Neural progenitor cell (in vitro differentiated cells): Measurements from ENCODE around the gene ADAMTS4. TPM values are rescaled to one million over a fixed set of nuclear protein-coding genes. Genes with fewer than 3 reads are reported as not detected.
A peak's percentile ranks its signal among the peaks of the same experiment; 100 is the strongest.

Source experiments
- DNase-seq: peaks from one replicate; pipeline ENCODE4 v3.0.0-alpha.2; 2016; ENCODE audit warnings: low spot score
- H2AFZ ChIP-seq: fragments of 200-600 bp; sonication (generic); replicated peaks from 2 replicates; pipeline ENCODE4 v1.6.1; 2016; ENCODE audit warnings: antibody characterized with exemption
- H3F3A ChIP-seq: fragments of 200-600 bp; sonication (generic); 2 replicates; pipeline ENCODE4 v1.6.1; 2016; ENCODE audit warnings: antibody characterized with exemption, low read depth
- H3K27ac ChIP-seq: fragments of 200-600 bp; sonication (generic); 2 replicates; pipeline ENCODE4 v1.5.1; 2016; ENCODE audit warnings: mild to moderate bottlenecking
- H3K27me3 ChIP-seq: fragments of 200-600 bp; sonication (generic); 2 replicates; pipeline ENCODE4 v1.6.1; 2016; ENCODE audit warnings: mild to moderate bottlenecking, moderate library complexity
- H3K36me3 ChIP-seq: fragments of 200-600 bp; sonication (generic); 2 replicates; pipeline ENCODE4 v1.5.1; 2016
- H3K4me1 ChIP-seq: fragments of 200-600 bp; sonication (generic); 2 replicates; pipeline ENCODE4 v1.6.1; 2016; ENCODE audit warnings: mixed run types
- H3K4me2 ChIP-seq: fragments of 200-600 bp; sonication (generic); 2 replicates; pipeline ENCODE4 v1.6.1; 2016
- H3K4me3 ChIP-seq: fragments of 200-600 bp; sonication (generic); 2 replicates; pipeline ENCODE4 v1.5.1; 2016
- H3K79me2 ChIP-seq: fragments of 200-600 bp; sonication (generic); 2 replicates; pipeline ENCODE4 v1.6.1; 2016; ENCODE audit warnings: low read depth
- H3K9ac ChIP-seq: fragments of 200-600 bp; sonication (generic); 2 replicates; pipeline ENCODE4 v1.6.1; 2016
- H3K9me3 ChIP-seq: fragments of 200-600 bp; sonication (generic); 2 replicates; pipeline ENCODE4 v1.5.1; 2016; ENCODE audit warnings: low read depth
- H4K20me1 ChIP-seq: fragments of 200-600 bp; sonication (generic); 2 replicates; pipeline ENCODE4 v1.6.1; 2016; ENCODE audit warnings: low read depth
- H3K27ac Mint-ChIP-seq: 3 replicates; pipeline ENCODE4 v1.8.0; 2021; ENCODE audit warnings: mixed read lengths
- H3K27me3 Mint-ChIP-seq: 2 replicates; pipeline ENCODE4 v1.8.0; 2022; ENCODE audit warnings: low read depth, mild to moderate bottlenecking, inconsistent platforms, moderate library complexity, mixed read lengths; ENCODE audit not compliant: insufficient read depth
- H3K36me3 Mint-ChIP-seq: 3 replicates; pipeline ENCODE4 v1.8.0; 2021; ENCODE audit warnings: mixed read lengths
- H3K4me1 Mint-ChIP-seq: 3 replicates; pipeline ENCODE4 v1.8.0; 2021; ENCODE audit warnings: mixed read lengths
- H3K4me3 Mint-ChIP-seq: 3 replicates; pipeline ENCODE4 v1.8.0; 2021; ENCODE audit warnings: mild to moderate bottlenecking, moderate library complexity, mixed read lengths
- H3K9me3 Mint-ChIP-seq: 3 replicates; pipeline ENCODE4 v1.8.0; 2020; ENCODE audit warnings: mixed read lengths
- EZH2 ChIP-seq: fragments of 200-600 bp; sonication (generic); IDR thresholded peaks from 2 replicates; pipeline ENCODE4 v1.6.1; 2017; ENCODE audit warnings: antibody characterized with exemption, mild to moderate bottlenecking, moderate library complexity
- EZH2phosphoT487 ChIP-seq: fragments of 200-600 bp; sonication (generic); IDR thresholded peaks from 2 replicates; pipeline ENCODE4 v1.6.1; 2017; ENCODE audit warnings: antibody characterized with exemption
- total RNA-seq: library from RNA; depleted of rRNA; stranded (reverse); fragments of >200 nt; gene quantifications from 2 replicates; pipeline ENCODE4 v1.2.3, GENCODE V29; 2015; ENCODE audit warnings: low replicate concordance
- TF ChIP-seq, protein P1 (sequence below): fragments of 200-600 bp; sonication (generic); IDR thresholded peaks from 2 replicates; pipeline ENCODE4 v1.5.1; 2017; ENCODE audit warnings: antibody characterized with exemption, mild to moderate bottlenecking

ADAMTS4 gene
- total RNA-seq, 1 donor from 2014 or later: 1.3 TPM

DNA sequence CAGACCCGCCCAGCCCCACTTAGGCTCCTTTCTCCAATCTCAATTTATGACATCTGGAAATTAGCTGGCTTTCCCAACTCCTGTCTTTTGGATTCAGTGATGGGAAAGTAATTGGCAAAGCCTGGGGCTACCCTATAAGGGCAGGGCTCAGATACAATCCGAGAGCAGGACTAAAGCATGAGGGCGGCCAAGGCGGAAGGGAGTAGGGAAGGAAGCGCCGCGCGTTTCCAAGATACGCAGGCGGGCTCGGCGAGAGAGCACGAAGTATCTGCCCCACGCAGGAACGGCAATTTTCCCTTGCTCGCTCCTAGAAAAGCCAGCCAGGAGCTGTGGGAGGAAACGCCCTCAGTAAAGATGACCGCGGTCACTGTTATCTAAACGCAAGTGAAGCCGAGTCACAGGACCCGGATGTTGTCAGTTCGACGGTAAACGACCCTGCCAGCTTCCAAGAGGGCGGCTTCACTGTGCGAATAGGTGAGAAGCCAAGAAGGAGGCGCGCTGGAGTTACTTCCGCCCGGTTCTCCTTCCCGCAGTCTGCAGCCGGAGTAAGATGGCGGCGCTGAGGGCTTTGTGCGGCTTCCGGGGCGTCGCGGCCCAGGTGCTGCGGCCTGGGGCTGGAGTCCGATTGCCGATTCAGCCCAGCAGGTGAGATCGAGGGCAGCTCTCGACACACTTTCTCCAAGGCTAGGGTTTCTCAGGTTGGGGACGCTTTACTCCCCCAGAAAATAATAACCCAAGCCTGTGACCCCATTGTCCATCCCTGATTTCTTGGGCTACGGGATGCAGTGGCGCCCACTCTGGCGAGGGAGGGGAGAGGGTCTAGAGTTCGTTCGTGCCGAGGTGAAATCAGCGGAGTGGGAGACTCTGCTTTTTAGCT lies 3.2 kb upstream of the ADAMTS4 start, which contains the start of gene NDUFS2:
Gene NDUFS2, plus strand, starts transcription at position 532 of the 877 bp plus-strand sequence. Its CDS starts 19 bp downstream, at position 551.
- H3K9me3 ChIP-seq: no peaks in the 10 kb centered on the region
- H3K27me3 ChIP-seq: no peaks in the 10 kb centered on the region
- TF ChIP-seq EZH2phosphoT487: no peak
- TF ChIP-seq, protein P1, sequence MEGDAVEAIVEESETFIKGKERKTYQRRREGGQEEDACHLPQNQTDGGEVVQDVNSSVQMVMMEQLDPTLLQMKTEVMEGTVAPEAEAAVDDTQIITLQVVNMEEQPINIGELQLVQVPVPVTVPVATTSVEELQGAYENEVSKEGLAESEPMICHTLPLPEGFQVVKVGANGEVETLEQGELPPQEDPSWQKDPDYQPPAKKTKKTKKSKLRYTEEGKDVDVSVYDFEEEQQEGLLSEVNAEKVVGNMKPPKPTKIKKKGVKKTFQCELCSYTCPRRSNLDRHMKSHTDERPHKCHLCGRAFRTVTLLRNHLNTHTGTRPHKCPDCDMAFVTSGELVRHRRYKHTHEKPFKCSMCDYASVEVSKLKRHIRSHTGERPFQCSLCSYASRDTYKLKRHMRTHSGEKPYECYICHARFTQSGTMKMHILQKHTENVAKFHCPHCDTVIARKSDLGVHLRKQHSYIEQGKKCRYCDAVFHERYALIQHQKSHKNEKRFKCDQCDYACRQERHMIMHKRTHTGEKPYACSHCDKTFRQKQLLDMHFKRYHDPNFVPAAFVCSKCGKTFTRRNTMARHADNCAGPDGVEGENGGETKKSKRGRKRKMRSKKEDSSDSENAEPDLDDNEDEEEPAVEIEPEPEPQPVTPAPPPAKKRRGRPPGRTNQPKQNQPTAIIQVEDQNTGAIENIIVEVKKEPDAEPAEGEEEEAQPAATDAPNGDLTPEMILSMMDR: peak; percentile 63
- peaks cover 10% of the 10 kb centered on the region for H3K36me3 ChIP-seq
- Mint-ChIP-seq H3K9me3 (no peaks in the 10 kb centered on the region), H3K27ac (peak within 1 kb of the TSS; percentile 98), H3K4me3 (peak within 1 kb of the TSS; percentile 94), H3K27me3 (no peaks in the 10 kb centered on the region), H3K4me1 (peaks cover 67% of the 10 kb centered on the region), H3K36me3 (peaks cover 16% of the 10 kb centered on the region)
- no peaks in the 10 kb centered on the region for H4K20me1 ChIP-seq
- H3K27ac ChIP-seq: peak within 1 kb of the TSS; percentile 76
- H3F3A ChIP-seq: peaks cover 46% of the 10 kb centered on the region
- H3K9ac ChIP-seq: peak within 1 kb of the TSS; percentile 87
- peaks cover 56% of the 10 kb centered on the region for H3K4me1 ChIP-seq
- peak; percentile 99 for DNase-seq
- peak within 1 kb of the TSS; percentile 88 for H2AFZ ChIP-seq
- H3K4me2 ChIP-seq: peak within 1 kb of the TSS; percentile 79
- peaks cover 29% of the 10 kb centered on the region for H3K79me2 ChIP-seq
- peak within 1 kb of the TSS; percentile 75 for H3K4me3 ChIP-seq

DNA sequence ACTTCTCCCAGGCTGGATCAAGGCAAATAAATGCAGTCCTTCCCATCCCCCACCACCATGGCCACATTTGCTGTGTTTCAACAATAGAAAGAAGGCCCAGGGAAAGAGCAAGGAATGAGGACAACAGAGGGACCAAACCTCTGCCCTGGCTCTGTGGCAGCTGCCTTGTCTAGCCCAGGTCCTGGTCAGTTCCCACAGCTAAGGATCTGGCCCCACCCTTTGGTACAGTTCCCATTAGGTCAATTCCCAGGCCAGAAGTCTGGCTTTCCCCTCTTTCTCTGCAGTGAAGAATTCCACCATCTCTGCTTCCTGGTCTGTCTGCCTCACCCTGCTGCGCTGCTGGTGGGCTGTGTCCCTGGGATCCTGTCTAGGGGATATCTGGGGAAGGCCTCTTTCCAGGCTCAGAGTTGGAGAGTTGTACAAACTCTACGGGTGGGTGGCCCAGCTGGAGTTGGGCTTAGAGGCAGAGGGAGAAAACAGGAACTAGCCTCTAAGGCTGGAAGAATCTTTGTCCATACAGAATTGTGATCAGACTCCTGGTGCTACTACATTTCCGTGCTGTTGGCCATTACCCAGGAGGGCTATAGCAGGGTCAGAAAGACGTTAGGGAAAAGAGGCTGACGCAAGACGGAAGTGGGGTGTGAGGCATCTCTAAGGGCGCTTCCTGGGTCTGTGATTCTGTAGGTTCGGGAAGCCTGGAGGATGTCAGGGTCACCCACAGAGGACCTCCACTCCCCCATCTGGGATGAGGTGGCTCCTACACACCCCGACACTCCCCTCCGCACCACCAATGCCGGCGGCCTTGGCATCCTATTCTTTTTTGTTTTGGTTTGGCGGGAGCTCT lies 2.4 kb upstream of the ADAMTS4 start:
- peaks cover 29% of the 10 kb centered on the region for H3K79me2 ChIP-seq
- peaks cover 10% of the 10 kb centered on the region for H3K36me3 ChIP-seq
- no peak for DNase-seq
- H3K4me1 ChIP-seq: peaks cover 65% of the 10 kb centered on the region
- no peaks in the 10 kb centered on the region for H3K9me3 ChIP-seq
- peaks cover under 1% of the 10 kb centered on the region for H3K27me3 Mint-ChIP-seq
- peaks cover 13% of the 10 kb centered on the region for H3K36me3 Mint-ChIP-seq
- no peaks in the 10 kb centered on the region for H3K9me3 Mint-ChIP-seq
- no peaks in the 10 kb centered on the region for H4K20me1 ChIP-seq
- H3K4me3 ChIP-seq: peak overlapping the region; percentile 75
- peak overlapping the region; percentile 88 for H2AFZ ChIP-seq
- TF ChIP-seq EZH2phosphoT487: no peak
- TF ChIP-seq EZH2: no peak
- TF ChIP-seq, protein P1: no peak
- H3F3A ChIP-seq: peaks cover 46% of the 10 kb centered on the region
- H3K27me3 ChIP-seq: no peaks in the 10 kb centered on the region
- peak overlapping the region; percentile 94 for H3K4me3 Mint-ChIP-seq
- H3K27ac ChIP-seq: peak overlapping the region; percentile 76
- H3K4me2 ChIP-seq: peak overlapping the region; percentile 75
- H3K4me1 Mint-ChIP-seq: peaks cover 73% of the 10 kb centered on the region
- peak overlapping the region; percentile 98 for H3K27ac Mint-ChIP-seq
- H3K9ac ChIP-seq: peak overlapping the region; percentile 25

DNA sequence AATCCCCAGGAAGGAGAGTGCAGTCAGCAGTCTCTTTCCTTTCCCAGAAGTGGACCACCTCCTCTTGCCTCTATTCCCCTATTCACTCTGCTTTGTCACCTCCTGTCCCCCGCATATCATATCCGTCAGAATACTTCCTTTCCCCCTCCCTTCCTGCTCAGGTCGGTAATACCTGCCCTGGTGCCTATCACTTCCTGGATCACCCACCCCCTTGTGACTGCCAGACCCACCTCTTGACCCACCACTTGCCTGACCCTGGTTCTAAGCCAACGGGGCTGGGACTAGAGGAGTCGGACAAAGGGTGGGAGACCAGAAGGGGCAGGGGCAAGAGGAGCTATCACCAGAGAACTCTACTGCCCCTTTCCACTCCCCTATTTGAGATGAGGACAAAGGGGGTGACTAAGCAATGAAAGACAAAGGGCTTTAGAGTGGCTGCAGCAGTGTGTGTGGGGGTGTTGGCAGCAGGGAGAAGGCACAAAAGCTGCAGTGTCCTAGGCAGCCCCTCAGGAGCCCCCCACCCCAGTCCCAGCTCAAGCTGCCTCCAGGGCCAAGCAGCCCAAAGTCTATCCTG lies 1.7 kb upstream of the ADAMTS4 start:
- Histone ChIP-seq H3K36me3 (peaks cover 10% of the 10 kb centered on the region), H3K27me3 (no peaks in the 10 kb centered on the region), H3K9me3 (no peaks in the 10 kb centered on the region), H3K9ac (no peak overlapping the region), H2AFZ (peak overlapping the region; percentile 88), H3K4me2 (peak overlapping the region; percentile 75), H3F3A (peaks cover 46% of the 10 kb centered on the region), H3K27ac (peak overlapping the region; percentile 76), H3K4me1 (peaks cover 66% of the 10 kb centered on the region), H3K4me3 (no peak overlapping the region), H4K20me1 (no peaks in the 10 kb centered on the region), H3K79me2 (peaks cover 29% of the 10 kb centered on the region)
- TF ChIP-seq, protein P1: no peak
- TF ChIP-seq EZH2 (no peak), EZH2phosphoT487 (no peak)
- Mint-ChIP-seq H3K27ac (peak overlapping the region; percentile 98), H3K36me3 (peaks cover 10% of the 10 kb centered on the region), H3K27me3 (peaks cover 3% of the 10 kb centered on the region), H3K4me1 (peaks cover 73% of the 10 kb centered on the region), H3K9me3 (no peaks in the 10 kb centered on the region), H3K4me3 (peak overlapping the region; percentile 55)
- peak; percentile 42 for DNase-seq
